HG03039 (cell line): ENCODE measurements around the gene ENTPD6.

ENCODE experiments used
- ATAC-seq: cut with Tn5 transposase; IDR thresholded peaks from one replicate; pipeline ENCODE4 v1.9.1; 2021; ENCODE audit warnings: mild to moderate bottlenecking, moderate library complexity; ENCODE audit not compliant: unreplicated experiment

Gene ENTPD6

GRCh38 chr20:25207960-25208534 is 12.5 kb downstream of the ENTPD6 start:
- ATAC-seq = no peak

- no peak for ATAC-seq
Measured at GRCh38 chr20:25209400-25209799, 13.9 kb downstream of the ENTPD6 start.

- ATAC-seq = no peak
Measured at GRCh38 chr20:25209911-25210310, 14.4 kb downstream of the ENTPD6 start.

- ATAC-seq = no peak
Measured at GRCh38 chr20:25211273-25211672, 15.8 kb downstream of the ENTPD6 start.

DNA sequence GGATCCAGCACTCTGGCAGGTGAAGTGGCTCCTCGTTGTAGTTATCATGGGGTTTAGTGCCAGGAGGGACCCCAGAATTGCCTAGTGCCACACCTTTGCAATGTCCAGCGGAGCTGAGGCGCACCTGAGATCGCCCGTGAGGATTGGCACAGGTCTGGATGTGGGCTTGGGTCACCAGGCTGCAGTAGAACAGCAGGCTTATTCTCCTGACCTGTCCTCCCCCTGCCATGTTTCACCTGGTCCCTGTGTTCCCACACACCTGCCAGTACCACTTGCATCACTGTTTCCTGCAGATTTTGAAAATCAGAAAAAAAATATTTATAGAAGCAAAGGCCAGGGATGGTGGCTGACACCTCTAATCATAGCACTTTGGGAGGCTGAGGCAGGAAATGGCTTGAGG is 16.7 kb downstream of the ENTPD6 start:
- ATAC-seq = no peak

DNA sequence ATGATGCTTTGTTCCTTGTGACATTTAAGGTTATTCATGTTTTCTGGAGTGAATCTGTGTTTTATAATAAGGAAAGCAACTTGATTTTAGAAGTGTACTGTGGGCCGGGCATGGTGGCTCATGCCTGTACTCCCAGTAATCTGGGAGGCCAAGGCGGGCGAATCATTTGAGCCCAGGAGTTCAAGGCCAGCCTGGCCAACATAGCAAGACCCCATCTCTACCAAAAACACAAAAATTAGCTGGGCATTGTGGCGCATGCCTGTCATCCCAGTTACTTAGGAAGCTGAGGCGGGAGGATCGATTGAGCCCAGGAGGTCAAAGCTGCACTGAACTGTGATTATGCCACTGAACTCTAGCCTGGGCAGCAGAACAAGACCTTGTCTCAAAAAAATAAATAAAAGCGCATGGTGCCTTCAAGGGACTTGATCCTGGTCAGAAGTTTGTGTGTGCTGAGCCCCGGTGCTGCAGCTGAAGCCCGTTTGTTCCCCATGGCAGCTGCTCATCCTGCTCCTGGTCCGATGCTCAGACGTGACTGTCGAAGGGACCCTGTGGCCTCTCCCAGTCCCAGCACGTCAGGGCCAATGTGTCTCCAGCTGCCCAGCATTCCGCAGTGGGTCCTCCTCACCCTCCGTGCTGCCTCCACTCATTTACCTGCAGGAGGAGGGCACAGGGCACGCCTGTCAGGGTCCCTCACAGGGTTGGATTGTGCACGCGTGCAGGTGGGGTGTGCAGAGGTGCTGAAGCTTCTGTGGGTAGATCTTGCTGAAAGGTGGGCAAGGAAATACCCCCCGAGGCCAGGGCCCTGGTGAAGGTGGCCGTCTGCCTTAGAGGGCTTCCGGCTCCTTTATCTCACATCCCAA is 18.3 kb downstream of the ENTPD6 start:
- no peak for ATAC-seq

- no peak for ATAC-seq
Measured at GRCh38 chr20:25214426-25214790, 18.9 kb downstream of the ENTPD6 start.

- no peak for ATAC-seq
Measured at GRCh38 chr20:25214819-25215218, 19.3 kb downstream of the ENTPD6 start.

GRCh38 chr20:25215521-25215920 is 20.0 kb downstream of the ENTPD6 start:
- ATAC-seq = no peak

DNA sequence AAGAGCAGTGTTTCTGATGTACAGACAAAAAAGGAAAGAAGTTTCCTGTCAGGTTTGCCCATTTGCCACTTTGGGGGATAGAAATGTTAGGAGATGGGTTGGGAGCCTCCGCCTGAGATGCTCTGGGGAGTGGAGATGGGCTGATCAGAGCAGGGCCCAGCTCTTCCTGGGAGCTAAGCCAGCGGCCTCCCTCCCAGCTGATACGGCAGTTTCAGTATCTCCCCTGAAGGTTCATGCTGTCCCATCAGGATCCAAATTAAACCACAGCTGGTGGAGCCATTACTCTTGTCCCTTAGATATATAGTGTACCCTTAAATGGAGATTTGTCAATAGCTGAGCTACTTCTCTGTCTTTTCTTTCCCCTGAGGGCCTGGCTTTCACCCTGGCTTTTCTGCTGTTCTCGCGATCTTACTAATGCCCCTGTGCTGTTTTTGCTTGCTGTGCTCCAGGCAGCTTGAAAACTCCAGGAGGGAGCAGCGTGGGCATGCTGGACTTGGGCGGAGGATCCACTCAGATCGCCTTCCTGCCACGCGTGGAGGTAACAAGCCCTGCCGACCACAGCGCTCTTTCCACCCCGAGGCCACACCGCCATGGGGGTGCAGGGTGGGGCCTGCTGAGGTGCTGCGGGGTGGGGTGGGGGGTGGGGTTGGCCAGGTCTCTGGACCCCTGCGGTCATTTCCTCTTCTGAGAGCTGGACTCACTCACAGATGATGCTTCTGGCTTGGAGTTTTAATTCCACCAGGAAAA is 20.9 kb downstream of the ENTPD6 start:
- ATAC-seq = no peak

DNA sequence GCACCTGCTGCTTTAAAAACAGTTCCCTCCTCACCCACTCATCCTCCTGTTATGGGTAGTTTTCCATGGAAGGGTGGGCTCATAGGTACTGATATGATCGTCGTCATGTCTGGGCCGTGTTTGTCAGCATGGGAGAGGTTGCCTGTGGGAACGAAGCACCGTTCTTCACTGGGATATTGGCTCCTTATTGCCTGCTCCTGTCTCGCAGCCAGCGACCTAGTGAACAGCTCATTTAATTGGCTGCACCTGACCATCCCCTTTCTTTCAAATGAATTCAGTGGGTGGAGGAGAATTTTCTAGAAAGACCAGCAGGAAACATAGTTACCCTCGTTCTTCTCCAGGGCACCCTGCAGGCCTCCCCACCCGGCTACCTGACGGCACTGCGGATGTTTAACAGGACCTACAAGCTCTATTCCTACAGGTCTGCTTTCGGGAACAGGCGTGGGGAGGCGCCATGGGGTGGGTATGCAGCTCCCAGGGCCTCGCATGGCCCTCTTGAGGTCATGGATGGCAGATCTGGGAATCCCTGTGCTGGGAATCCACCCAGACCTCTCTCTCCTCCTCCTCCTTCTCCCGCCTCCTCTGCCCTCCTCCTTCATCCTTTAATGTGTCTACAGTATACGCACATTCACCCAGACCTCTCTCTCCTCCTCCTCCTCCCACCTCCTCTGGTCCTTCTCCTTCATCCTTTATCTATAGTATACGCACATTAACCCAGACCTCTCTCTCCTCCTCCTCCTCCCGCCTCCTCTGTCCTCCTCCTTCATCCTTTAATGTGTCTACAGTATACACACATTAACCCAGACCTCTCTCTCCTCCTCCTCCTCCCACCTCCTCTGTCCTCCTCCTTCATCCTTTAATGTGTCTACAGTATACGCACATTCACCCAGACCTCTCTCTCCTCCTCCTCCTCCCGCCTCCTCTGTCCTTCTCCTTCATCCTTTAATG is 21.9 kb downstream of the ENTPD6 start:
- no peak for ATAC-seq

DNA sequence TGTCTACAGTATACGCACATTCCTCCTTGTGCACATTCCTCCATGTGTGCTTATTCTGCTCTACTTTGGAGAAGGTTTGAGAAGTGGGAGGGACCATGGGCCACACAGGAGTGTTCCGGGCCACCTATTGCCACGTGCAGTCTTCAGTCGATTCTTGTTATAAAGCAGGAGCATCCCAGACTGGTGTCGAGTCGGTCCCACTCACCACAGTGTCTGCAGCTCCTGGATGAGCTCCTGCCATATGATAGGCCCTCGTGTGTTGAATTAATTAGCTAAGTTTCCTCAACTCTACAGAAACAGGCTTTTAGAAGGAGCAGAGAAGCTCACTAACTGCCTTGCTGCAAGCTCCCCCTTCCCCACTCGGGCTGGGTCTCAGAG is 22.6 kb downstream of the ENTPD6 start:
- no peak for ATAC-seq

GRCh38 chr20:25218492-25218891 is 23.0 kb downstream of the ENTPD6 start:
- no peak for ATAC-seq

DNA sequence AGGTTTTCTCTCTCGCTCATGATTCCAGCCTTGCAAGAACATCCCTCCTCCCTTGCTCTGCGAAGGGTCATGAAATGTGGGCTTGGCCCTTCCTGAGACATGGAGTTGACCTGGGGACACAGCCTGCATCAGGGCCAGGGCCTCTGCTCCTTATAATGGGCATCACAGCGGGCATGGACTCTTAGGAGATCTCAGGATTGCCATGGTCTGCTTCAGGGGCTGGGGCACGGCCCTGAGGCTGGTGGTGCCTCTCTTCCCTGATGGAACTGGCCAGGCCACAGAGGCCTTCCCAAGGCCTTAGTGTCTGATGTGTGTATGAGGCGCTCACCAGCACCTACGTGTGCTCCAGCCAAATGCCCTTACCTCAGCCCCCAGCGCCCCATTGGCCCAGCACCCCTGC is 23.9 kb downstream of the ENTPD6 start:
- ATAC-seq = no peak

GRCh38 chr20:25220021-25220730 is 24.7 kb downstream of the ENTPD6 start:
- ATAC-seq = no peak

- no peak for ATAC-seq
Measured at GRCh38 chr20:25220810-25221591, 25.5 kb downstream of the ENTPD6 start.

DNA sequence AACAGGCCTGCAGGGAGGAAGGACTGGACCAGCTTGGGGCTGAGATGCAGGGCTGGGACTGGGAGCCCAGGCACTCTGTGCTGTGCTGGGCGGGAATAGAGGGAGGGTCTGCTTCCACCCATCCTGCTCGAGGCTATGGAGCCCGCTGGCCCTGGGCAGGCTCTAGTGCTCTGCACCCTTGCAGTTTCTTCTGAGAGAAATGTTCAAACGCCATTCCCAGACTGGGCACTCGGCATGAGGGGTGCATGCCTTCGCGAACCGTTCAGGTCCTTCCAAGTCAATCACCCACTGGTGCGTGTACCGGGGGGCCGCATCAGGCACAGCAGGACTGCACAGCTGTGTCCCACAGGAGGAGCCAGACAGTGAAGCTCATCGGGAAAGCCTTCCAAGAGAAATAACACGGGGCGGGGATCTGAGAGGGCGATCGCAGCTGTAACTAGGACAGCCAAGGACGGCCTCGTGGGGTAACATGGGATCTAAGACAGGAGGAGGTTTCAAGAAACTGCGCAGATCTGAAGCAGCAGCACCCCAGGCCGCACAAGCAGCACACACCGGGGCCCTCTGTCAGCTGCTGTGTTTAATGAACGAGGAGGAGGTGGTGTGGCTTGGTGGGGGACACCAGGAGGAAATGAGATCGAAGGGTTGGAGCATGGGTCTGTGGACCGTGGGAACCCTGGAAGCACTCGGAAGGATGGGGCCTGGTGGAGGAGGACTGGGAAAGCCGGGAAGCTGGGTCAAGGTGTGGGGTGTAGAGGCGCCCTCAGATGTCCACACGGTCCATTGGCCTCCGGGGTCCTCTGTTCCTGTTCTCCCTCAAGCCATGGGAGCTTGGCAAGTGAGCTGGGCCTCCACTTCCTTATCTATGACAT is 26.3 kb downstream of the ENTPD6 start:
- no peak for ATAC-seq

GRCh38 chr20:25222461-25223178 is 27.1 kb downstream of the ENTPD6 start:
- no peak for ATAC-seq
